Measurements from ENCODE around the gene SMYD3.

DNA sequence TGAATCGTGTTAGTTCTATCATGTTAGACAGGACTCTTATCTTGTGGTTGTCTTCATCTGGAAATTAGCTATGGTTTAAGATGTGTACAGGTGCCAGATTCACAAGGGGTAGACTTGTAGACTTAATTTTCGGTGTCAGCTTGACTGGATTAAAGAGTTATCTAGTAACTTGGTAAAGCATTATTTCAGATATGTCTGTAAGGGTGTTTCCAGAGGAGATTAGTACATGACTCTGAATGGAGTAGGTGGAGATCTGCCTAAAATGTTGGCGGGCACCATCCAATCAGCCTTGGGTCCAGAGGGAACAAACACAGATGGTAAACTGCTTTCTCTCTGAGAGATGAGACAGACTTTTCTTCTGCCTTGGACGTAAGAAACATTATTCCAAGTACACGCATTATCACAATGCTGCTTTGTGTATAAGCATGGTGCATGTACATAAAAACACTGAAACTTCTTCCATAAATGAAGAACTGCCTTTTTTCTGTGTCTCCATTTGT is 434.6 kb downstream of the SMYD3 start:
- TF ChIP-seq, protein P1, sequence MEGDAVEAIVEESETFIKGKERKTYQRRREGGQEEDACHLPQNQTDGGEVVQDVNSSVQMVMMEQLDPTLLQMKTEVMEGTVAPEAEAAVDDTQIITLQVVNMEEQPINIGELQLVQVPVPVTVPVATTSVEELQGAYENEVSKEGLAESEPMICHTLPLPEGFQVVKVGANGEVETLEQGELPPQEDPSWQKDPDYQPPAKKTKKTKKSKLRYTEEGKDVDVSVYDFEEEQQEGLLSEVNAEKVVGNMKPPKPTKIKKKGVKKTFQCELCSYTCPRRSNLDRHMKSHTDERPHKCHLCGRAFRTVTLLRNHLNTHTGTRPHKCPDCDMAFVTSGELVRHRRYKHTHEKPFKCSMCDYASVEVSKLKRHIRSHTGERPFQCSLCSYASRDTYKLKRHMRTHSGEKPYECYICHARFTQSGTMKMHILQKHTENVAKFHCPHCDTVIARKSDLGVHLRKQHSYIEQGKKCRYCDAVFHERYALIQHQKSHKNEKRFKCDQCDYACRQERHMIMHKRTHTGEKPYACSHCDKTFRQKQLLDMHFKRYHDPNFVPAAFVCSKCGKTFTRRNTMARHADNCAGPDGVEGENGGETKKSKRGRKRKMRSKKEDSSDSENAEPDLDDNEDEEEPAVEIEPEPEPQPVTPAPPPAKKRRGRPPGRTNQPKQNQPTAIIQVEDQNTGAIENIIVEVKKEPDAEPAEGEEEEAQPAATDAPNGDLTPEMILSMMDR (IDR thresholded peaks at IDR 0.05; ENCODE audit: poor library complexity, severe bottlenecking) = no peak
- TF ChIP-seq SMC3 (conservative IDR thresholded peaks at IDR 0.05; ENCODE audit: poor library complexity) (no peak), EP300 (conservative IDR thresholded peaks at IDR 0.05; ENCODE audit: poor library complexity, severe bottlenecking) (no peak), POLR2AphosphoS5 (IDR thresholded peaks at IDR 0.05) (no peak), TAF1 (IDR thresholded peaks at IDR 0.05; ENCODE audit: low read depth) (no peak), EZH2 (IDR thresholded peaks at IDR 0.05; ENCODE audit: borderline replicate concordance, insufficient read depth, low read length, poor library complexity, severe bottlenecking) (no peak)

All from neural cell (in vitro differentiated cells).